OCI-M2 (cell line): Measurements from ENCODE around the gene TXNDC9.
A peak's percentile ranks its signal among the peaks of the same experiment; 100 is the strongest.
"Not testable (repeated sequence)": the region's sequence is repeated elsewhere in the genome, so short reads cannot be mapped to it uniquely, and the experiment has no call there.

Experiments used
- DNase-seq: peaks from one replicate; lab custom pipeline; 2025; ENCODE audit not compliant: unreplicated experiment; lab: John Stamatoyannopoulos, UW

TXNDC9 gene

GRCh38 chr2:99335911-99336803, at the start of gene TXNDC9:
Gene TXNDC9, minus strand, starts transcription at chr2:99336333. Its CDS starts 3,123 bp downstream, at chr2:99333210.
- peak; percentile 67 for DNase-seq

DNA sequence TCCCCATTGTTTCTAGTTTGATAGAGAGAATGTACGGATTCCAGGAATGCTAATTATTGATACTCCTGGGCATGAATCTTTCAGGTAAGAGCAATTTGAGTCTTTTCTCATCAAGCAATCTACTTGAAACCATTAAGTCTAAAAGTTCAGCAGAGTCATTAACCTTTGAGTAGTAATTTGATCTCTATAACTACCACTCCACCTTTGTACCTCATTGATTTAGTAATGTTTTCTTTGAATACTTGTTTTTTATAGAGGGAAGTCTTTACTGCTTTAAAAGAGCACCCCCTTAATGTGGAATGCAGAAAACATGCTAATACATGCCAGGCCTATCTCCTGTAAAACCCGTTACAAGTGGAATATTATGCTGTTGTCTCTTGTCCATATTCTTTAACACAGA, 46.0 kb upstream of the TXNDC9 start:
- DNase-seq: no peak

- DNase-seq: no peak
These were observed 44.4 kb upstream of the TXNDC9 start for GRCh38 chr2:99380376-99381010.

DNA sequence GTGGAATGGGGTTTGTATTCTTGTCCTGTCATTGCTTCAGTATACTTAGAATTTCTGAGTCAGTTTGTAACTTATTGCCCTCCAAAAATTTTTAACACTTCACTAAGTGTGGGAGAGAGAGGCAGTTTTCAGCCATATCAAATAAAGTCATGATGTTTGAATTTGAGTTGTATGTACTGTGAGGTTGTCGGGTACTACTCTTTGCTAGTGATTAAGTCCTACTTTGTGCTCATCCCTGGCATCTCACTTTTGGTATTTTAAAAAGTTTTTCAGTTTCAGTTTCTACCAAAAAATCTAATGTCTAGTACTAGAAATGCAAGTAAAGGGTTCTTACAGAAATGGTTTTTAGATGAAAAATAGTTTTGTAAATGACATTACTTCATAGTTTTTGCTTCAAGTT, 41.7 kb upstream of the TXNDC9 start:
- DNase-seq: no peak

GRCh38 chr2:99376254-99376864, 40.2 kb upstream of the TXNDC9 start:
- DNase-seq: no peak

DNA sequence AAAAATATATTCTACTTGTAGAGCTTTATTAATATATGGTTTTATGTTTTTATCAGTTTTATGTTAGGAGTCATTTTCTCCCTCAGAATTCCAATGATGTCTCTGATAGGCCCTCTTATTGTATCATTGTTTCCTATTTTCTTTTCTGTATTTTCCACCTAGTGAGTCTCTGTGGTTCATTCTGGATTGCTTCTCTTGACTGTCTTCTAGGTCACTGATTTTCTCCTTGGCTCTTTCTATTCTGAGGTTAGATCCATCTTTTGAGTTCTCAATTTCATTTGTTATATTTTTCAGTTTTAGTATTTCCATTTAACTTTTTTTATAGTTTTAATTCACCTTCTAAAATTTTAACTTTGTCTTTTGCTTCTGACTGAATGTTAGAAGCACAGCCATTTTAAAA, 38.6 kb upstream of the TXNDC9 start:
- DNase-seq: no peak

GRCh38 chr2:99373144-99373543, 37.0 kb upstream of the TXNDC9 start:
- DNase-seq: no peak

GRCh38 chr2:99368854-99369253, 32.7 kb upstream of the TXNDC9 start:
- DNase-seq: not testable (repeated sequence)

DNA sequence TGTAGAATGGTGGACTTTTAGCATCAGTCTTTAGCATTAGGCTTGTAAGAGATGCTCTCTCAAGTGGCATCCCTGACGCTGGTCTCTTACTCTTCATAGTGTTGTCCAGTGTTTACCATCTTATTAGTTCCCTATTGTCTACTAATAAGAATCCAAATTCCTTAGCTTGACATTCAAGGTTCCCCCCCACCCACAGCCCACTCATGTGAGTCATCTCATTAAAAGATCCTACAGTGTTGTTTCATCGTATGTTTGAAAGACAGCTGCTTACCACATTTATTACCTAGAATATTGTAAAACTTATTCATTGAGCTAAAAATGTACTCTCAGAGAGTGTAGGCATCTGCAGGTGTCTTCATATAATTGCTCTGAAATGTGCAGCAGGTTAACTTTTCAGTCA, 29.5 kb upstream of the TXNDC9 start:
- no peak for DNase-seq

DNA sequence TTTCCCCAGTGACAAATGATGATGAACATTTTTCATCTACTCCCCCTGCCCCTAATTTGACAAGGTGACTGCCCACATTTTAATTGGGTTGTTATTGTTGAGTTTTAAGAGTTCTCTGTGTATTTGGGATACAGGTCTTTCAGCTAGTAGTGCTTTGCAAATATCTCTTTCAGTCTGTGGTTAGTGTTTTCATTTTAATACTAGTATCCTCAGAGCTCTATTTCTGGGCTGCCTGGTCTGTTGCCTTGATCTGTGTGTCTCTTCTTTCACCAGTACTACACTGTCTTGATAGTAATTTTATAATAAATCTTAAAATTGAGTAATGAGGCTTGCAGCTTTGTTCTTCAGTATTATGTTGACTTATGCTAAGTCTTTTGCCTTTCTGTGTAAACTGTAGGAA, 20.7 kb upstream of the TXNDC9 start:
- DNase-seq: no peak

- not testable (repeated sequence) for DNase-seq
These were observed 18.7 kb upstream of the TXNDC9 start for GRCh38 chr2:99354825-99355224.

DNA sequence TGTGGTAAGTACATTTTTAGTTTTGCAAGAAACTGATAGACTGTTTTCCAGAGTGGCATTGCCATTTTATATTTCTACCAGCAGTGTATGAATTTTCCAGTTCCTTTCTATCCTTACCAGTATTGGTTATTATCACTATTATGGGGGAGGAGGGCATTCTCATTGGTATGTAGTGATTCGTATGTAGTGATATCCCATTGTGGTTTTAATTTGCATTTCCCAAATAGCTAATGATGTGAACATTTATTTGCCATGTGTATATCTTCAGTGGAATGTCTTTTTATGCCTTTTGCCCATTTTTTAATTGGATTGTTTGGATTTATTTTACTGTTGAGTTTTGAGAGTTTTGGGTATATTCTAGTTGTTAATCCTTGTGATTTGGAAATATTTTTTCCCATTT, 17.9 kb upstream of the TXNDC9 start:
- DNase-seq: no peak

- no peak for DNase-seq
These were observed 14.1 kb upstream of the TXNDC9 start for GRCh38 chr2:99350194-99350593.

GRCh38 chr2:99348173-99348572, 12.0 kb upstream of the TXNDC9 start:
- DNase-seq: no peak

GRCh38 chr2:99346218-99346617, 10.1 kb upstream of the TXNDC9 start:
- DNase-seq: no peak

DNA sequence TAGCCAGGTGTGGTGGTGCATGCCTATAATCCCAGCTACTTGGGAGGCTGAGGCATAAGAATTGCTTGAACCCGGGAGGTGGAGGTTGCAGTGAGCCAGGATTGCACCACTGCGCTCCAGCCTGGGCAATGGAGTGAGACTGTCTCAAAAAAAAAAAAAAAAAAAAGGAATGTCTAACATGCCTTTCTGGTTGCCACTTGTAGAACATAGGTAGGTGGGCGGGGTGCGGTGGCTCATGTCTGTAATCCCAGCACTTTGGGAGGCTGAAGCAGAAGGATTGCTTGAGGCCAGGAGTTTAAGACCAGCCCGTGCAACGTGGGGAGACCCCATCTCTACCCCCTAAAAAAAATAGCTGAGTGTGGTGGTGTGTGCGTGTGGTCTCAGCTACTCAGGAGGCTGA, 9.3 kb upstream of the TXNDC9 start:
- not testable (repeated sequence) for DNase-seq

DNA sequence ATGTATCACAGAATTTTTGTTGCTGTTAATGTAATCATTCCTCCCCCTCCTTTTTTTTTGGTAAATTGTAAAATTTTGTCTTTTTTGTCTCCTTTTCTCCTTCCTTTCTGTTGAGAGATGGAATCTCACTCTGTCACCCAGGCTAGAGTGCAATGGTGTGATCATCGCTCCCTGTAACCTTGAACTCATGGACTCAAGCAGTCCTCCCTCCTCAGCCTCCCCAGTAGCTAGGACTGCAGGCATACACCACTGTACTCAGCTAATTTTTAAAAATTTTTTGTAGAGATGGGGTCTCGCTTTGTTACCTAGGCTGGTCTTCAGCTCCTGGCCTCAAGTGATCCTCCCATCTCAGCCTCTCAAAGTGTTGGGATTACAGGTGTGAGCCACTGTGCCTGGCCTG, 6.4 kb upstream of the TXNDC9 start:
- DNase-seq: no peak

DNA sequence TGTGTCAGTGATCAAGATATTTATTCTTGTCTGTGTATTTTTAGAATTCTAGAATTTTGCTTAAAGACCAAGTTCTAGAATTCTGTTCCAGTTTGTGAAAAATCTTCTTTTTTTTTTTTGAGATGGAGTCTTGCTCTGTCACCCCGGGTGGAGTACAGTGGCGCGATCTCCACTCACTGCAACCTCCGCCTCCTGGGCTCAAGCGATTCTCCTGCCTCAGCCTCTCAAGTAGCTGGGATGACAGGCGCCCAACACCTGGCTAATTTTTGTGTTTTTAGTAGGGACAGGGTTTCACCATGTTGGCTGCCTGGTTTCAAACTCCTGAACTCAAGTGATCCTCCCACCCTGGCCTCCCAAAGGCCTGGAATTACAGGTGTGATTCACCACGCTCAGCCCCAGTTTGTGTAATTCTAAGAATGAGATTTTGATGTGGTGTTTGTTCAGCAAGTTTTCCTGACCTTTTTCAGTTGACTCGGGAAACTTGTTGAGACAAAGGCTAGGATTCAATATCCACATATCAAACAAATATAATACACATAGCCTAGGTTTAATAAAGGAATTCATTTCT, 4.6 kb upstream of the TXNDC9 start:
- no peak for DNase-seq

- no peak for DNase-seq
These were observed 2.0 kb upstream of the TXNDC9 start for GRCh38 chr2:99338029-99338585.

GRCh38 chr2:99337113-99338028, 1.2 kb upstream of the TXNDC9 start, which contains the start of gene EIF5B:
Gene EIF5B, plus strand, starts transcription at chr2:99337389. Its CDS starts 166 bp downstream, at chr2:99337555.
- peak; percentile 39 for DNase-seq
